Activated T-helper 2 cell treated with anti-CD3 and anti-CD28 coated beads, Interferon-gamma antibody, Interleukin-2, Interleukin-4, amounts not matched to agents 10 μg/mL and 5 μg/mL and 100 μg/mL, durations not matched to agents 14 hours and 24 hours and 36 hours (primary cell): Measurements from ENCODE around the gene TANK. TPM values are rescaled to one million over a fixed set of nuclear protein-coding genes. Genes with fewer than 3 reads are reported as not detected.
A peak's percentile ranks its signal among the peaks of the same experiment; 100 is the strongest.

ENCODE experiments used
- DNase-seq: peaks from one replicate; pipeline ENCODE4 v3.0.0; 2021; ENCODE audit warnings: low spot score
- H3K27ac Mint-ChIP-seq: one replicate; pipeline ENCODE4 v1.8.0; 2021; ENCODE audit warnings: mixed read lengths
- H3K27me3 Mint-ChIP-seq: one replicate; pipeline ENCODE4 v1.8.0; 2021; ENCODE audit warnings: low read depth, mixed read lengths
- H3K36me3 Mint-ChIP-seq: one replicate; pipeline ENCODE4 v1.8.0; 2021; ENCODE audit warnings: low read depth, mixed read lengths
- H3K4me1 Mint-ChIP-seq: one replicate; pipeline ENCODE4 v1.8.0; 2021; ENCODE audit warnings: low read depth, mixed read lengths
- H3K4me3 Mint-ChIP-seq: one replicate; pipeline ENCODE4 v1.8.0; 2021; ENCODE audit warnings: low read depth, mild to moderate bottlenecking, moderate library complexity, mixed read lengths
- H3K9me3 Mint-ChIP-seq: one replicate; pipeline ENCODE4 v1.8.0; 2021; ENCODE audit warnings: mixed read lengths
- intact Hi-C: fragments of 100-400 bp; cut with micrococcal nuclease; formaldehyde crosslinking; loops from one replicate; pipeline ENCODE4 v1.15.1; 2023
- total RNA-seq: library from RNA; stranded (reverse); gene quantifications from 2 replicates; pipeline ENCODE4 v1.2.3, GENCODE V29; 2022

The TANK gene
- total RNA-seq, result 66.2 and 70.7 TPM in 2 replicates

DNA sequence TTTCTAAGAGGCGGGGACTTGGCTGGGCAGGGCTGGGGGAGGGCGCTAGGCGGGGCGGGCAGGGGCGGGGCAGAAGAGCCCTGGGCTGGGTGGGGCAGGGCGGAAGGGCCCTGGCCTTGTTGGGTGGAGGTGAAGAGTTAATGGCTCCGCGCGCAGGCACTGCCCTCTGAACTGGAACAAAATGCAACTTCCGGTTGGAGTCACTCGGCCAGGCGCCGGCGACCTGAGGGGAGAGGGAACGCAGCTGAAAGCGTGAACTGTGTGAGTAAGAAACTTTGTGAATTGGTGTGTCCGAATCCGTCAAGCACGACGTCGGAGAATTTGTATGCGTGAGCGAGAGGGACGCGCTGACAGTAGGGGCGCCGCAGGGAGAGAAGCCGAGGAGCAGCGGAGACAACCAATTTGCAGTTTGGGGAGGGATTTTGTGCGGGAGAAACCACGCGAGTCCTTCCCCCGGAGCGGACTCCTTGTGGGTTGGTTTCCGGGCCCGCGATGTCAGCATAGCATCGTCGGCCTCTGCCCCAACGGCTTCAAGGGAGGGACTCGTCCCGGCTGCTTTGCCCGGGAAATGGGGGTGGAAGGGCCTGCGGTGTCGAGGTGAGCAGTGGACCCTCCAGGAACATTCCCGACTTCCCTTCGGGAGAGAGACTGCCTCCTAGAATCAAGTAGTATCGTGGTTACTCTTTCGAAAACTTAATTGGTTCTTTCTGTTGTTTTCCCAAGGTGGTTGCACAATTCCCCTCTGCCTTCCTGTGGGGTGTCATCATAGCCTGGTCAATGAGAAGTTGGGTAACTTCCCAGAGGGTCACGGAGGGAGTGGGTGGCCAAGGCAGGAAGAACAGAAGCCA, at the start of gene TANK:
TANK (plus strand) TSS at position 203 of the 848 bp plus-strand sequence. CDS start 19,235 bp downstream, outside the sequence.
- peaks cover 66% of the 10 kb centered on the region for H3K36me3 Mint-ChIP-seq

GRCh38 chr2:161111531-161111930, 48.7 kb upstream of the TANK start:
- Mint-ChIP-seq H3K27ac (no peak overlapping the region), H3K36me3 (no peaks in the 10 kb centered on the region), H3K27me3 (peaks cover 3% of the 10 kb centered on the region), H3K9me3 (no peaks in the 10 kb centered on the region), H3K4me3 (no peak overlapping the region), H3K4me1 (peaks cover 3% of the 10 kb centered on the region)
- no peak for DNase-seq
- intact Hi-C loops, result no loop called here

More for the DNA sequence above, at the start of gene TANK:
- H3K27ac Mint-ChIP-seq, result peak within 1 kb of the TSS; percentile 99
- peaks cover 53% of the 10 kb centered on the region for H3K4me1 Mint-ChIP-seq
- peak within 1 kb of the TSS; percentile 97 for H3K4me3 Mint-ChIP-seq
- DNase-seq, result peak; percentile 90
- no peaks in the 10 kb centered on the region for H3K9me3 Mint-ChIP-seq
- intact Hi-C loops, result loop anchor here (1.0 to 10.0 kb wide), 9 partner anchors 10 to 1256 kb away; partner anchors contain the start of genes IFIH1 and LY75
- no peaks in the 10 kb centered on the region for H3K27me3 Mint-ChIP-seq

DNA sequence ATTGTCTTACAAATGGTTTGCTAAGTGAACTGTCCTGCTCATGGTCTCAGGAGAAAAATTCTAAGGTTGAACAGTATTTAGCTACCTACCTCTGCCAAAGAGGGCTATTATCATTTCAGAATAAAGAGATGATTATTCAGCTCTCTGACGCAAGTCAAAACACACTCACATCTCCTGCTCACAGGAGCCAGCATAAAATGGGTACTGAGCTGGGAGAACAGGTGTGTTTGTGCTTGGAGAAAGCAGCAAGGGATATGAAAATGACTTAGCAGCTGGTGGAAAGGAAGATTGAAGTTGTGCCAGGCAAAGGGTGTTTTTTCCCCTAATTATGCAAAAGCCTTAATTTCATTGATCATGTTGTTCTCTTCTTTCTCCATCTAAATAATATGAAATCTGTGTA, 47.3 kb upstream of the TANK start:
- Mint-ChIP-seq H3K27me3 (peaks cover 5% of the 10 kb centered on the region), H3K4me1 (peaks cover 5% of the 10 kb centered on the region), H3K9me3 (no peaks in the 10 kb centered on the region), H3K4me3 (no peak overlapping the region), H3K36me3 (no peaks in the 10 kb centered on the region), H3K27ac (no peak overlapping the region)
- DNase-seq, result no peak
- intact Hi-C loops, result no loop called here

DNA sequence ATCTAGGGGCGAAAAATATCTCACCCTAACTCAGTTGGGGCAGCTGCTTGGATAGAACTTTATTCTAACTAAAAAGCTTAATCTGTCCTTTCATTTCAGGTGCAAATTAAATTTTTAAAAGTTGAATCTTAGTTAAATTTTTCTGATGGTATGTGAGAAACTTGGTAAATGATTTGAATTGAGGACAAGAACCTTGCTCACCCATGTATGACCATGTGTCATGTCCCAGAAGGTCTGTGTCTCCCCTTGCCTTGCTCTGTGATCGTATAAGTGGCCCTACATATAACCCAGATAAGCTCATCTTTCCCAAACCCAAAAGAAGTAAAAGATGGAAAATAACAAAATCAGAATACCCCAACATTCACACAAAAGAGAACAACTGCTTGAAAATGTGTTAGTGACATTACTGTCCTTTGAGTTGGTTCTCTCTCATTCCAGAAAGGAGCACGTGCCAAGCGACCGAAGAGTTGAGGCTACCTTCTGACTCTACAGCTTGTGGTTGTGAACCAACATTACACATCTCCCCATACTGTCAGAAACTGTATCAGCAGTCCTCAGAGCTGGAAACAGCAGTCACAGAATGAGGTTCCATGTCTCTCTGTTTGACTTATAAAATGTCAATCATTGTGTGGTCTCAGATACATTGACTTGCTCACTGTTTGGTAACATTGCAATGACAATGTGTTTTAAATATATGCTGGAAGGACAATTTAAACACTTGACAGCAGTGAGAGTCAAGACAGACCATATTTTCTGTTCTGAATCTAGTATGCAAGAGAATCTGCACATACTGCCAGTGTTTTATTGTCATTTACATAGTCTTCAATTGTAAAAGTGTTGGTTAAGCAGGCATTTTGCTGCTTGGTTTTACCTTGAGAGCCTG, 46.3 kb upstream of the TANK start:
- H3K27me3 Mint-ChIP-seq, result peaks cover 5% of the 10 kb centered on the region
- no peak overlapping the region for H3K4me3 Mint-ChIP-seq
- no peaks in the 10 kb centered on the region for H3K36me3 Mint-ChIP-seq
- peaks cover 5% of the 10 kb centered on the region for H3K4me1 Mint-ChIP-seq
- intact Hi-C loops, result no loop called here
- H3K27ac Mint-ChIP-seq, result no peak overlapping the region
- DNase-seq, result no peak
- H3K9me3 Mint-ChIP-seq, result no peaks in the 10 kb centered on the region

GRCh38 chr2:161115205-161115604, 45.0 kb upstream of the TANK start:
- intact Hi-C loops, result no loop called here
- Mint-ChIP-seq H3K27me3 (peaks cover 4% of the 10 kb centered on the region), H3K36me3 (no peaks in the 10 kb centered on the region), H3K4me1 (peaks cover 5% of the 10 kb centered on the region), H3K4me3 (no peak overlapping the region), H3K9me3 (no peaks in the 10 kb centered on the region), H3K27ac (no peak overlapping the region)
- no peak for DNase-seq

DNA sequence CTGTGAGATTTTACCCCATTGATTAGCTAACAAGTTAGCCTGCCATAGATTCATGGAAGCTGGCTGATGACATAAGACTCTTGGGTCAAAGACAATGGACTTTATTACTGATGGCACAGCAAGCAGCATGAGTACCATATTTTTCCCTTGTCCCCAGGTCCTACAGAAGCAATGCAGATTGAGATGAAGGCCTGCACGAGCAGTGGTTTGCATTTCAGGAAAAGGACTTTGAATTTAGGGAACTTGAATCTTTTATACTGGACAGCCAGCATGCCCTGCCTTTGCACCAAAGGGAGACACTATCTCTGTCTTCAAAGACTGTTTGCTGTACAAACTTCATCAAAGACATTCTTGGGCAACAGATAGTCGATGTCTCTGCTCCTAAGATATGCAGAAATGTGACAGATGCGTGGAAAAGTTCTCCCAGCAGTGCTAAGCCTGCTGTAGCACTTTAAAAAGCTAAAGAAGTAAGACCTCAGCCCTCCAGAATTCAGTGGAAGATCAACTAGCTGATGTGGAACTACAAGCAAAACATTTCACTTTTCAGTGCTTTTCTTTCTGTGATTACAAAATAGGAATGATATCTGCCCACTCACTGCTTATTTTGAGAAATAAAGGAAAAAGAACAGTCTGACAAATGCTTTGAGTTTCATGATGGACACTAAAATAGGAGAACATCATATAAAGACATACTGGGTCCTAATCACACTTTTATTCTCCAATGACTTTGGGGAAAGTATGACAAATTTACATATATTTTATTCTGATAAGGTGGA, 44.4 kb upstream of the TANK start:
- H3K36me3 Mint-ChIP-seq, result no peaks in the 10 kb centered on the region
- intact Hi-C loops, result no loop called here
- H3K4me3 Mint-ChIP-seq, result no peak overlapping the region
- H3K4me1 Mint-ChIP-seq, result peaks cover 5% of the 10 kb centered on the region
- H3K27ac Mint-ChIP-seq, result no peak overlapping the region
- H3K27me3 Mint-ChIP-seq, result peaks cover 4% of the 10 kb centered on the region
- no peaks in the 10 kb centered on the region for H3K9me3 Mint-ChIP-seq
- DNase-seq, result no peak

DNA sequence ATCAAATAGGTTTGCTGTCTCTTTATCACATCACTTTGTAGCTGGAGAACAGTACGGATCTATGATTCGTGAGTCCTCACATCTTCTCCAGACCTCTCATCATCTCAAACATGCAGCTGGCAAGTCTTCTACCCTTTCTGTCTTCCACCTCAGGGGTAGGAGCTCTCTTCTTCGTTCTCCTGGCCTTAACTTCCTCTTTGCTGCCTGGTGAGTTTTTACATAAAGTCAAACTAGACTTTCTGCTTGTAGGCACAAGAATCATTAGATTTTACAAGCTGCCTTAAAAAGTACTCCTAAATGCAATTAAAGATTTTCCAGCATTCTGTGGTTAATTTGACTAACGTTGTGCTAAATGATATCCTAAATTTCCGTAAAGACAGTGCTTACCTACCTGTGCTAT, 43.7 kb upstream of the TANK start:
- DNase-seq, result no peak
- intact Hi-C loops, result no loop called here
- H3K27me3 Mint-ChIP-seq, result peaks cover 2% of the 10 kb centered on the region

DNA sequence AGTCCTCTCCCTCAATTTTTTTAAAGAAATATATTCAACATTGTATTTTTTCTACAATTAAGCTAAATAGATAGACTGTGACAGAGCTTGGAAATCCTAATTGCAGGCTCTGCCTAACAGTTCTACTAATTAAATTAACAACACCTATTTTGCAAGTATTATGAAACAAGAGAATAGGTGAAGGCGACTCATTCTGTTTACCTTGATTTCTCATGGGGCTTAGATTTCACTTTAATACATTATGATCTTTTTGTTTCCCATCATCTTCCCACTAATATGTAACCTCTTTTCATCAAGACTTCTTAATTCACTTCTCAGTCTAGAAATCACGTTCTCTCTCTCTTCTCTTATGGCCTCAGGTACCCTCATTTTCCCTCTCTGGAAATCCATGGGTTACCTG, 42.7 kb upstream of the TANK start:
- H3K27ac Mint-ChIP-seq, result no peak overlapping the region
- no peaks in the 10 kb centered on the region for H3K36me3 Mint-ChIP-seq

More for the DNA sequence above, 43.7 kb upstream of the TANK start:
- Mint-ChIP-seq H3K9me3 (no peaks in the 10 kb centered on the region), H3K27ac (no peak overlapping the region), H3K4me3 (no peak overlapping the region), H3K36me3 (no peaks in the 10 kb centered on the region), H3K4me1 (peaks cover 5% of the 10 kb centered on the region)

GRCh38 chr2:161118722-161119121, 41.5 kb upstream of the TANK start:
- intact Hi-C loops, result no loop called here
- DNase-seq, result no peak
- no peak overlapping the region for H3K27ac Mint-ChIP-seq
- H3K4me1 Mint-ChIP-seq, result peaks cover 17% of the 10 kb centered on the region
- H3K27me3 Mint-ChIP-seq, result peaks cover 2% of the 10 kb centered on the region
- no peaks in the 10 kb centered on the region for H3K36me3 Mint-ChIP-seq
- H3K4me3 Mint-ChIP-seq, result no peak overlapping the region
- H3K9me3 Mint-ChIP-seq, result no peaks in the 10 kb centered on the region

More for the DNA sequence above, 42.7 kb upstream of the TANK start:
- Mint-ChIP-seq H3K9me3 (no peaks in the 10 kb centered on the region), H3K4me1 (peaks cover 5% of the 10 kb centered on the region), H3K4me3 (no peak overlapping the region), H3K27me3 (peaks cover 2% of the 10 kb centered on the region)
- intact Hi-C loops, result no loop called here
- DNase-seq, result no peak

GRCh38 chr2:161119483-161119882, 40.7 kb upstream of the TANK start:
- Mint-ChIP-seq H3K9me3 (no peaks in the 10 kb centered on the region), H3K4me1 (peaks cover 19% of the 10 kb centered on the region), H3K36me3 (no peaks in the 10 kb centered on the region), H3K27me3 (peaks cover 2% of the 10 kb centered on the region), H3K4me3 (no peak overlapping the region), H3K27ac (no peak overlapping the region)
- DNase-seq, result no peak
- intact Hi-C loops, result no loop called here

DNA sequence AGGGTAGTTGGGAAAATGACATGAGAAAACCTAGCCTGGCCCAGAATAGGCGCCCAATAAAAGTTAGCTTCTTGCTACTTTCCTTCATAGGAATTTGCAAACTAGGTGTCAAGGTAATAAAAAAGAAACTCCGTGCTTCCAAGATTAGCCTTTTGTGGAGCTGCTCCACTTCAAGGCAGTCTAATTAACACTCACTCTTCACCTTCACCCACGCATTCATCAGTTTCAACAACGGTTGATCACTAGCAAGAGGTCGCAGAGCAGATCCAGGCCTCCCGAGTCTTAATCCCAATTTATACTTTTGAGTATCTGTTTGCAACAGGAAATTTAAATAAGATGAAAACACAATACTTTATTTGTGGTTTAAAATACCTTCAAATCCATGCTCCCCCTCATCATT, 39.5 kb upstream of the TANK start:
- intact Hi-C loops, result loop anchor here (5.0 kb wide), 2 partner anchors 43 to 47 kb away; no protein-coding TSS in a partner anchor
- no peaks in the 10 kb centered on the region for H3K9me3 Mint-ChIP-seq
- H3K27ac Mint-ChIP-seq, result no peak overlapping the region
- H3K36me3 Mint-ChIP-seq, result no peaks in the 10 kb centered on the region
- H3K4me3 Mint-ChIP-seq, result no peak overlapping the region
- peaks cover 19% of the 10 kb centered on the region for H3K4me1 Mint-ChIP-seq
- peaks cover 2% of the 10 kb centered on the region for H3K27me3 Mint-ChIP-seq
- DNase-seq, result no peak

DNA sequence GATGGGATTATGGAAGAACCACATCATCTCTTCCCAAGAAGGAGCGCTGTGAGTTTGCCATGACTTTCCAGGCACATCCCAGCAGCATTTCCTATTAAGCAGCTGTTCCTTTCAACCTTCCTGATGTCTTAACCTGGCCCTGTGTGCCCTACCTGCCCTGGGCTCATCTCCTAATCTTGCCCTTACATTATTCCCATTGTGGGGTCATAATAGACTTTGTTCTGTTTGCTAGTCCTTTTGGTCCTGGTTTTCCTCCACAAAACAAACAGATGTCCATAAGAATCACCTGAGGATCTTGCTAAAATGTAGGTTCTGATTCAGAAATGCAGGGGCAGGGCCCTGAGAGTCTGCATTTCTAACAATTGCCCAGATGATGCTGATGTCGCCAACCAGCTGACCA, 38.6 kb upstream of the TANK start:
- no peak overlapping the region for H3K4me3 Mint-ChIP-seq

More for the DNA sequence above, 38.6 kb upstream of the TANK start:
- no peaks in the 10 kb centered on the region for H3K9me3 Mint-ChIP-seq
- intact Hi-C loops, result loop anchor here (2.0 to 5.0 kb wide), 3 partner anchors 17 to 46 kb away; no protein-coding TSS in a partner anchor
- H3K4me1 Mint-ChIP-seq, result peaks cover 15% of the 10 kb centered on the region
- no peaks in the 10 kb centered on the region for H3K36me3 Mint-ChIP-seq
- peaks cover 2% of the 10 kb centered on the region for H3K27me3 Mint-ChIP-seq
- no peak overlapping the region for H3K27ac Mint-ChIP-seq
- no peak for DNase-seq
